SK-N-SH (cell line): ENCODE results near the gene VASN. TPM values are rescaled to one million over a fixed set of nuclear protein-coding genes. Genes with fewer than 3 reads are reported as not detected.

Experiments used
- CTCF ChIA-PET: fragments of 300-600, 350-600 bp; formaldehyde crosslinking; extraction: SDS; loops from one replicate; lab custom pipeline; 2021; lab: Yijun Ruan, JAX
- POLR2A ChIA-PET: fragments of 350-600 bp; sonication (Branson Sonifier 250); formaldehyde crosslinking; extraction: SDS; loops from one replicate; lab custom pipeline; 2020; ENCODE audit warnings: antibody characterized with exemption, inconsistent platforms; lab: Yijun Ruan, JAX
- DNase-seq: peaks from one replicate; pipeline ENCODE4 v3.0.0; 2012
- H2AFZ ChIP-seq: fragments of 200-600 bp; sonication (generic); 2 replicates; pipeline ENCODE4 v1.8.1; 2016; ENCODE audit warnings: antibody characterized with exemption, mild to moderate bottlenecking, low read depth
- H3F3A ChIP-seq: fragments of 200-600 bp; sonication (generic); replicated peaks from 2 replicates; pipeline ENCODE3; 2016; ENCODE audit warnings: antibody characterized with exemption, mild to moderate bottlenecking; ENCODE audit not compliant: insufficient read depth
- H3K27ac ChIP-seq, 2 experiments: fragments of 200-500 bp in 1 of 2; fragments of 200-600 bp in 1 of 2; sonication (Bioruptor generic) in 1 of 2; sonication (generic), shearing (Covaris generic) in 1 of 2; 2 replicates each; pipeline versions ENCODE4 v1.5.1 to v1.6.1; 2014 to 2016; ENCODE audit warnings: low read depth in 2 of 2, inconsistent platforms in 1 of 2, low read length in 1 of 2, mild to moderate bottlenecking in 1 of 2, mixed read lengths in 1 of 2
- H3K27me3 ChIP-seq: fragments of 200-600 bp; sonication (generic), shearing (Covaris generic); 2 replicates; pipeline ENCODE4 v1.6.1; 2016; ENCODE audit warnings: mixed run types; ENCODE audit not compliant: insufficient read depth
- H3K36me3 ChIP-seq, 2 experiments: fragments of 200-500 bp in 1 of 2; fragments of 200-600 bp in 1 of 2; sonication (Bioruptor generic) in 1 of 2; sonication (generic) in 1 of 2; replicated peaks in 1 of 2; 2 replicates each; pipeline versions ENCODE3 to v1.5.1; 2014 to 2016; ENCODE audit warnings: low read length in 1 of 2, mild to moderate bottlenecking in 1 of 2; ENCODE audit not compliant: insufficient read depth in 2 of 2, control insufficient read depth in 1 of 2
- H3K4me1 ChIP-seq, 2 experiments: fragments of 200-500 bp in 1 of 2; fragments of 200-600 bp in 1 of 2; sonication (Bioruptor generic) in 1 of 2; sonication (generic), shearing (Covaris generic) in 1 of 2; 2 replicates each; pipeline versions ENCODE4 v1.5.1 to v1.6.1; 2014 to 2016; ENCODE audit warnings: low read depth in 1 of 2, low read length in 1 of 2, mixed run types in 1 of 2; ENCODE audit not compliant: insufficient read depth in 2 of 2, control insufficient read depth in 1 of 2
- H3K4me2 ChIP-seq: fragments of 200-600 bp; sonication (generic), shearing (Covaris generic); 2 replicates; pipeline ENCODE4 v1.6.1; 2017; ENCODE audit warnings: mixed run types
- H3K4me3 ChIP-seq, 2 experiments: fragments of 200-500 bp in 1 of 2; fragments of 200-600 bp in 1 of 2; sonication (Bioruptor generic) in 1 of 2; sonication (generic), shearing (Covaris generic) in 1 of 2; 2 replicates each; pipeline versions ENCODE4 v1.5.1 to v1.8.1; 2014 to 2016; ENCODE audit warnings: low read depth in 2 of 2, inconsistent platforms in 1 of 2, low read length in 1 of 2, mild to moderate bottlenecking in 1 of 2, mixed read lengths in 1 of 2, moderate library complexity in 1 of 2
- H3K79me2 ChIP-seq: fragments of 200-600 bp; sonication (generic); 2 replicates; pipeline ENCODE4 v1.8.1; 2017; ENCODE audit warnings: mild to moderate bottlenecking; ENCODE audit not compliant: insufficient read depth
- H3K9ac ChIP-seq: fragments of 200-600 bp; sonication (generic); 2 replicates; pipeline ENCODE4 v1.6.1; 2017; ENCODE audit warnings: mixed run types
- H3K9me2 ChIP-seq: fragments of 200-600 bp; sonication (generic); 2 replicates; pipeline ENCODE4 v1.6.1; 2017; ENCODE audit warnings: mixed run types
- H3K9me3 ChIP-seq: fragments of 200-600 bp; sonication (generic); 2 replicates; pipeline ENCODE4 v1.6.1; 2017; ENCODE audit warnings: mixed run types, mild to moderate bottlenecking, moderate library complexity
- H4K20me1 ChIP-seq: fragments of 200-600 bp; sonication (generic); 2 replicates; pipeline ENCODE4 v1.6.1; 2017; ENCODE audit warnings: mild to moderate bottlenecking, mixed run types; ENCODE audit not compliant: insufficient read depth
- CHD2 ChIP-seq: fragments of 150-350 bp; IDR thresholded peaks from 2 replicates; pipeline ENCODE4 v1.6.1; 2018; ENCODE audit warnings: low read length; ENCODE audit not compliant: partially characterized antibody
- ELF1 ChIP-seq: IDR thresholded peaks from 2 replicates; pipeline ENCODE4 v1.4.0; 2012
- EZH2phosphoT487 ChIP-seq: fragments of 200-600 bp; sonication (generic); IDR thresholded peaks from 2 replicates; pipeline ENCODE4 v1.6.1; 2017; ENCODE audit warnings: low read depth, mixed run types, mild to moderate bottlenecking, antibody characterized with exemption, moderate library complexity, borderline replicate concordance
- FOSL2 ChIP-seq: IDR thresholded peaks from 2 replicates; pipeline ENCODE4 v1.4.0; 2012; ENCODE audit warnings: low read depth, mild to moderate bottlenecking, moderate library complexity, borderline replicate concordance
- GABPA ChIP-seq: IDR thresholded peaks from 2 replicates; pipeline ENCODE4 v1.4.0; 2012; ENCODE audit warnings: low read depth, mild to moderate bottlenecking
- MEF2A ChIP-seq: IDR thresholded peaks from 2 replicates; pipeline ENCODE4 v1.4.0; 2012; ENCODE audit warnings: low read depth, borderline replicate concordance
- NRF1 ChIP-seq: IDR thresholded peaks from 2 replicates; pipeline ENCODE4 v1.6.1; 2012; ENCODE audit warnings: low read depth, mild to moderate bottlenecking, low read length
- POLR2AphosphoS5 ChIP-seq: IDR thresholded peaks from 2 replicates; pipeline ENCODE4 v1.6.1; 2012; ENCODE audit warnings: low read depth, low read length
- RCOR1 ChIP-seq: fragments of 150-350 bp; IDR thresholded peaks from 2 replicates; pipeline ENCODE4 v1.6.1; 2017; ENCODE audit warnings: antibody characterized with exemption, low read length
- SIN3A ChIP-seq: IDR thresholded peaks from 2 replicates; pipeline ENCODE4 v1.6.1; 2012; ENCODE audit warnings: low read depth, mild to moderate bottlenecking, low read length, moderate library complexity, borderline replicate concordance
- TAF1 ChIP-seq: IDR thresholded peaks from 2 replicates; pipeline ENCODE4 v1.6.1; 2012; ENCODE audit warnings: low read depth, mild to moderate bottlenecking, low read length, moderate library complexity, borderline replicate concordance
- TCF12 ChIP-seq: IDR thresholded peaks from 2 replicates; pipeline ENCODE4 v1.4.0; 2012
- WGBS: methylation state at CpG from one replicate; pipeline ENCODE4 v1.1.6; 2017; ENCODE audit warnings: low lambda C conversion rate; 5-methylcytosine and 5-hydroxymethylcytosine counted together
- polyA plus RNA-seq, 3 experiments: library from polyadenylated mRNA; depleted of rRNA; stranded (reverse); fragments of >200 nt; gene quantifications; 2 replicates each; pipeline ENCODE4 v1.2.3, GENCODE V29; 2012
- TF ChIP-seq, protein P1 (sequence below): IDR thresholded peaks from 2 replicates; pipeline ENCODE4 v1.4.0; 2012; ENCODE audit warnings: low read depth, borderline replicate concordance
- TF ChIP-seq, protein P2 (sequence below): IDR thresholded peaks from 2 replicates; pipeline ENCODE4 v1.4.0; 2012; ENCODE audit warnings: low read depth
- TF ChIP-seq, protein P3 (sequence below): IDR thresholded peaks from 2 replicates; pipeline ENCODE4; 2012

The VASN gene
- polyA plus RNA-seq, 1 of the 3 experiments (the other 2 are of a cell fraction): 37.4 TPM

DNA sequence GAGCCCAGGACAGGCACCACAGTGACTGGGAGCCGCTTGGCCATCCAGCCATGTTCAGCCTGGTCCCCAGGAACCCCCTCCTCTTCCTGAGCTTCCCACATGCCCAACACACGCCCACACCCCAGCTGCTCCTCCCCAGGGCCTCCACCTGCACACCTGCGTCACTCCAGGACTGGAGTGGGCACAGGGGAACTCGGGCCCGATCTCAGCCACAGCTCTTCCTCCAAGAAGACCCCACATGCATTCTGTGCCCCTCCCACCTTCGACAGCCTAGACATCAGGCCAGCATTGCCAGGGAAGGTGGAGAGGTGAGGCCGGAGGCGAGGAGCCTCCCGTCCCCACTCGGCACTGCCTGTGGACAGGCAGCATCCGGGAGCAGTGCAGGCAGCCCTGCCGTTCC, 6.0 kb upstream of the VASN start:
- no peak overlapping the region for H2AFZ ChIP-seq
- DNase-seq: no peak
- peaks cover 7 to 35% of the 10 kb centered on the region in 2 experiments; a peak in 3 of 4 replicates for H3K4me1 ChIP-seq
- TF ChIP-seq, protein P1, sequence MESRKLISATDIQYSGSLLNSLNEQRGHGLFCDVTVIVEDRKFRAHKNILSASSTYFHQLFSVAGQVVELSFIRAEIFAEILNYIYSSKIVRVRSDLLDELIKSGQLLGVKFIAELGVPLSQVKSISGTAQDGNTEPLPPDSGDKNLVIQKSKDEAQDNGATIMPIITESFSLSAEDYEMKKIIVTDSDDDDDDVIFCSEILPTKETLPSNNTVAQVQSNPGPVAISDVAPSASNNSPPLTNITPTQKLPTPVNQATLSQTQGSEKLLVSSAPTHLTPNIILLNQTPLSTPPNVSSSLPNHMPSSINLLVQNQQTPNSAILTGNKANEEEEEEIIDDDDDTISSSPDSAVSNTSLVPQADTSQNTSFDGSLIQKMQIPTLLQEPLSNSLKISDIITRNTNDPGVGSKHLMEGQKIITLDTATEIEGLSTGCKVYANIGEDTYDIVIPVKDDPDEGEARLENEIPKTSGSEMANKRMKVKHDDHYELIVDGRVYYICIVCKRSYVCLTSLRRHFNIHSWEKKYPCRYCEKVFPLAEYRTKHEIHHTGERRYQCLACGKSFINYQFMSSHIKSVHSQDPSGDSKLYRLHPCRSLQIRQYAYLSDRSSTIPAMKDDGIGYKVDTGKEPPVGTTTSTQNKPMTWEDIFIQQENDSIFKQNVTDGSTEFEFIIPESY: no peak
- TF ChIP-seq, protein P2, sequence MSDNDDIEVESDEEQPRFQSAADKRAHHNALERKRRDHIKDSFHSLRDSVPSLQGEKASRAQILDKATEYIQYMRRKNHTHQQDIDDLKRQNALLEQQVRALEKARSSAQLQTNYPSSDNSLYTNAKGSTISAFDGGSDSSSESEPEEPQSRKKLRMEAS: no peak
- TF ChIP-seq TCF12: no peak
- TF ChIP-seq RCOR1: no peak
- TF ChIP-seq GABPA: no peak
- no peak for TF ChIP-seq CHD2
- no peak for TF ChIP-seq EZH2phosphoT487
- TF ChIP-seq, all 33 proteins: peak for 0
- Histone ChIP-seq H3K79me2 (no peaks in the 10 kb centered on the region), H3K27ac (no peak overlapping the region), H3K36me3 (no peaks in the 10 kb centered on the region), H3K9ac (no peak overlapping the region), H3K4me2 (no peak overlapping the region), H3F3A (no peaks in the 10 kb centered on the region), H3K4me3 (no peak overlapping the region), H3K27me3 (no peaks in the 10 kb centered on the region), H4K20me1 (peaks cover 4% of the 10 kb centered on the region; the same call in 1 of the 2 replicates), H3K9me3 (no peaks in the 10 kb centered on the region), H3K9me2 (no peaks in the 10 kb centered on the region)
- 96% methylated on average over 6 of the region's 12 CpGs for WGBS
- ChIA-PET POLR2A (no interaction called here), CTCF (interaction anchor here (1.2 to 32.1 kb wide), 2 partner anchors 14 to 37 kb away, joined by 4 to 558 read pairs; partner anchors contain the start of gene PAM16)

DNA sequence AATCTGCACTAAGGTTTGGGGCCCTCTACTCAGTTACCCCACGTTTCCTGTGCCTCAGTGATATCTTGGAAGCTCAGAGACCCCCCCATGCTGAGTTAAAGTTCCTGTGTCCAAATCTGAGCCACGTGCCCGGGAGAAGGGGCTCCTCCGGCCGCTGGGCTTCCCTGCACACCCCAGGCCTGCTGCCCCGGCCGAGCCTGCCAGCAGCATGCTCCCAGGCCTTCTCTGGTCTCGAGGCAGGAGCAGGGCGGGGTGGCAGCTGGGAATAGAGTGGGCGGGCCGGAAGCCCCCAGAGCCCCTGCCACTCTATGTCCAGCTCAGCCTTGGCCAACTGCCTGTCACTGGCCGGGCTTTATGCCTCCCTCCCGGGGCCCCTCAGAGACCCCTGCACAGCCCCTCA, 5.6 kb upstream of the VASN start:
- H3K4me2 ChIP-seq: no peak overlapping the region
- POLR2A ChIA-PET: no interaction called here
- no peak overlapping the region for H3K9ac ChIP-seq
- H3K79me2 ChIP-seq: no peaks in the 10 kb centered on the region
- H2AFZ ChIP-seq: no peak overlapping the region
- 100% methylated on average over 2 of the region's 13 CpGs for WGBS
- DNase-seq: no peak
- H3K27me3 ChIP-seq: no peaks in the 10 kb centered on the region
- H3F3A ChIP-seq: no peaks in the 10 kb centered on the region
- no peaks in the 10 kb centered on the region for H3K36me3 ChIP-seq
- no peak overlapping the region for H3K4me3 ChIP-seq
- H4K20me1 ChIP-seq: peaks cover 4% of the 10 kb centered on the region; the same call in 1 of the 2 replicates
- H3K9me2 ChIP-seq: no peaks in the 10 kb centered on the region
- H3K9me3 ChIP-seq: no peaks in the 10 kb centered on the region
- no peak for TF ChIP-seq SIN3A
- CTCF ChIA-PET: interaction anchor here (1.2 to 32.1 kb wide), 2 partner anchors 15 to 36 kb away, joined by 4 to 558 read pairs; partner anchors contain the start of gene PAM16
- peaks cover 11 to 37% of the 10 kb centered on the region in 2 experiments; a peak in 3 of 4 replicates for H3K4me1 ChIP-seq
- H3K27ac ChIP-seq: no peak overlapping the region

DNA sequence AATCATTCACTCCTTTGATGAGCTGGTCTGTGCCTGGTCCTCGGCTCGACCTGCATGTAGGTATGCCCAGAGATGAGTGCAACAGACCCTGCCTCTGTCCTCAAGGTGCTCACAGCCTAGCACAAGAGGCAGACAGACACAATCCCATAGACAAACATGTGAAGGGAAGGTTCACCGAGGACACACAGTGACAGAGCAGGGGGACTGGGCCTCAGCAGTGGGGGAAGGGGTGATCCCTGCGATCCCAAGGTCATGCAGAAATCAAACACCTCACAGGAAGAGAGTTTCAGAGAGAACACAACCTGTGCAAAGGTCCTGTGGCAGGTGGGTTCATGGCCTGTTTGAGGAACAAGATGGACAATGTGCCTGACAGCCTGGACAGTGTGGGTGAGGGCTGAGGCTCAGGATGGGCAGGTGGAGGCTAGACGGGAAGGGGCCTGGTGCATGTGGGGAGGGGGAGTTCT, 4.2 kb upstream of the VASN start:
- Histone ChIP-seq H4K20me1 (peaks cover 9% of the 10 kb centered on the region), H3K4me2 (no peak overlapping the region), H2AFZ (no peak overlapping the region), H3K4me3 (no peak overlapping the region), H3K9me2 (no peaks in the 10 kb centered on the region), H3K9me3 (no peaks in the 10 kb centered on the region), H3K27ac (no peak overlapping the region; a peak in 1 of 4 replicates), H3K36me3 (no peaks in the 10 kb centered on the region), H3K4me1 (peaks cover 16 to 43% of the 10 kb centered on the region in 2 experiments; a peak in 3 of 4 replicates), H3K27me3 (no peaks in the 10 kb centered on the region), H3F3A (peaks cover under 1% of the 10 kb centered on the region), H3K9ac (no peak overlapping the region), H3K79me2 (peaks cover 5% of the 10 kb centered on the region; the same call in 1 of the 2 replicates)
- WGBS: 100% methylated on average over 3 of the region's 5 CpGs
- TF ChIP-seq, protein P2: no peak
- no peak for TF ChIP-seq TCF12
- TF ChIP-seq, protein P3, sequence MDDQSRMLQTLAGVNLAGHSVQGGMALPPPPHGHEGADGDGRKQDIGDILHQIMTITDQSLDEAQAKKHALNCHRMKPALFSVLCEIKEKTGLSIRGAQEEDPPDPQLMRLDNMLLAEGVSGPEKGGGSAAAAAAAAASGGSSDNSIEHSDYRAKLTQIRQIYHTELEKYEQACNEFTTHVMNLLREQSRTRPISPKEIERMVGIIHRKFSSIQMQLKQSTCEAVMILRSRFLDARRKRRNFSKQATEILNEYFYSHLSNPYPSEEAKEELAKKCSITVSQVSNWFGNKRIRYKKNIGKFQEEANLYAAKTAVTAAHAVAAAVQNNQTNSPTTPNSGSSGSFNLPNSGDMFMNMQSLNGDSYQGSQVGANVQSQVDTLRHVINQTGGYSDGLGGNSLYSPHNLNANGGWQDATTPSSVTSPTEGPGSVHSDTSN: no peak
- no peak for TF ChIP-seq RCOR1
- no peak for TF ChIP-seq POLR2AphosphoS5
- TF ChIP-seq FOSL2: no peak
- TF ChIP-seq, protein P1: no peak
- no peak for TF ChIP-seq MEF2A
- no peak for TF ChIP-seq ELF1
- no peak for TF ChIP-seq NRF1
- TF ChIP-seq TAF1: no peak
- CTCF ChIA-PET: interaction anchor here (1.2 to 32.1 kb wide), 3 partner anchors 9 to 35 kb away, joined by 5 to 558 read pairs (median 39); no protein-coding TSS in a partner anchor
- POLR2A ChIA-PET: no interaction called here
- no peak for DNase-seq
